OCI-LY3 (cell line): Measurements from ENCODE around the gene RIIAD1.
A peak's percentile ranks its signal among the peaks of the same experiment; 100 is the strongest.

ENCODE experiments used
- H2AFZ ChIP-seq: fragments of 200-600, 300-600 bp; shearing (Covaris generic); 2 replicates; pipeline ENCODE4 v1.6.0; 2014; ENCODE audit warnings: antibody characterized with exemption, low read depth, low read length
- H3K27ac ChIP-seq: fragments of 200-600, 300-600 bp; sonication (generic); 2 replicates; pipeline ENCODE4 v1.5.1; 2014; ENCODE audit warnings: mild to moderate bottlenecking, low read length, moderate library complexity, mixed read lengths
- H3K27me3 ChIP-seq: fragments of 200-600, 300-600 bp; sonication (generic); 2 replicates; pipeline ENCODE4 v1.6.1; 2014; ENCODE audit warnings: low read depth, low read length, mixed read lengths
- H3K36me3 ChIP-seq: fragments of 200-600, 300-600 bp; sonication (generic); replicated peaks from 2 replicates; pipeline ENCODE3; 2014; ENCODE audit warnings: low read depth, low read length, mixed read lengths
- H3K4me1 ChIP-seq: fragments of 300-600, 200-600 bp; sonication (generic); 2 replicates; pipeline ENCODE4 v1.6.1; 2014; ENCODE audit warnings: low read length, mixed read lengths
- H3K4me2 ChIP-seq: fragments of 200-600, 300-600 bp; sonication (generic); 2 replicates; pipeline ENCODE4 v1.6.1; 2014; ENCODE audit warnings: low read length, mixed read lengths
- H3K4me3 ChIP-seq: fragments of 300-600, 200-600 bp; sonication (generic); 2 replicates; pipeline ENCODE4 v1.5.1; 2014; ENCODE audit warnings: antibody characterized with exemption, mild to moderate bottlenecking, low read length, moderate library complexity
- H3K79me2 ChIP-seq: fragments of 300-600, 200-600 bp; shearing (Covaris generic); 2 replicates; pipeline ENCODE4 v1.6.1; 2014; ENCODE audit warnings: mild to moderate bottlenecking, low read length, mixed read lengths
- H3K9ac ChIP-seq: fragments of 300-600, 200-600 bp; shearing (Covaris generic); 2 replicates; pipeline ENCODE4 v1.6.0; 2014; ENCODE audit warnings: mild to moderate bottlenecking, low read length, moderate library complexity
- H3K9me3 ChIP-seq: fragments of 200-600, 300-600 bp; shearing (Covaris generic); 2 replicates; pipeline ENCODE4 v1.6.1; 2014; ENCODE audit warnings: low read length, mixed read lengths; ENCODE audit not compliant: insufficient read depth
- H4K20me1 ChIP-seq: fragments of 200-600, 300-600 bp; sonication (generic); 2 replicates; pipeline ENCODE4 v1.6.1; 2016; ENCODE audit warnings: low read length, mixed read lengths; ENCODE audit not compliant: insufficient read depth
- CTCF ChIP-seq: fragments of 200-600, 300-600 bp; sonication (generic); IDR thresholded peaks from 2 replicates; pipeline ENCODE4 v1.5.1; 2014; ENCODE audit warnings: antibody characterized with exemption, low read length, low read depth
- EZH2phosphoT487 ChIP-seq: fragments of 200-600 bp; shearing (Covaris generic); IDR thresholded peaks from 2 replicates; pipeline ENCODE4 v1.6.1; 2018; ENCODE audit warnings: antibody characterized with exemption, mixed run types, low read depth

Gene RIIAD1

GRCh38 chr1:151721788-151722510, 627 bp downstream of the RIIAD1 start:
- no peaks in the 10 kb centered on the region for H3K36me3 ChIP-seq
- H3K9me3 ChIP-seq = no peaks in the 10 kb centered on the region
- peaks cover 54% of the 10 kb centered on the region for H3K27me3 ChIP-seq
- no peak overlapping the region for H3K9ac ChIP-seq
- no peaks in the 10 kb centered on the region for H3K79me2 ChIP-seq
- peak overlapping the region; percentile 70 for H3K4me2 ChIP-seq
- H3K4me1 ChIP-seq = peaks cover 8% of the 10 kb centered on the region; the same call in 1 of the 2 replicates
- no peaks in the 10 kb centered on the region for H4K20me1 ChIP-seq
- no peak overlapping the region for H2AFZ ChIP-seq
- H3K4me3 ChIP-seq = peak overlapping the region; percentile 72
- TF ChIP-seq CTCF (no peak), EZH2phosphoT487 (no peak)
- H3K27ac ChIP-seq = no peak overlapping the region

GRCh38 chr1:151723726-151724370, 2.5 kb downstream of the RIIAD1 start:
- Histone ChIP-seq H3K79me2 (no peaks in the 10 kb centered on the region), H3K9ac (no peak overlapping the region), H3K9me3 (no peaks in the 10 kb centered on the region), H3K4me3 (no peak overlapping the region), H3K36me3 (no peaks in the 10 kb centered on the region), H2AFZ (no peak overlapping the region), H3K27me3 (peaks cover 39% of the 10 kb centered on the region), H3K4me2 (no peak overlapping the region), H3K27ac (no peak overlapping the region), H4K20me1 (no peaks in the 10 kb centered on the region), H3K4me1 (peaks cover 8% of the 10 kb centered on the region; the same call in 1 of the 2 replicates)
- no peak for TF ChIP-seq EZH2phosphoT487
- no peak for TF ChIP-seq CTCF

GRCh38 chr1:151728151-151729054, 7.1 kb downstream of the RIIAD1 start:
- H3K4me1 ChIP-seq = no peaks in the 10 kb centered on the region
- no peaks in the 10 kb centered on the region for H3K79me2 ChIP-seq
- no peak overlapping the region for H2AFZ ChIP-seq
- no peak overlapping the region for H3K4me2 ChIP-seq
- no peak overlapping the region for H3K4me3 ChIP-seq
- H3K9ac ChIP-seq = no peak overlapping the region
- H4K20me1 ChIP-seq = no peaks in the 10 kb centered on the region
- peaks cover 20% of the 10 kb centered on the region for H3K27me3 ChIP-seq
- no peaks in the 10 kb centered on the region for H3K9me3 ChIP-seq
- H3K27ac ChIP-seq = no peak overlapping the region
- no peaks in the 10 kb centered on the region for H3K36me3 ChIP-seq
- no peak for TF ChIP-seq CTCF
- TF ChIP-seq EZH2phosphoT487 = no peak
